Memory B cell (primary cell): ENCODE data around the gene APMAP.

Experiments
- ATAC-seq: fragments of 150-1000 bp; cut with Tn5 transposase; 2 replicates; pipeline ENCODE4 v1.10.0; 2021; ENCODE audit warnings: low read depth, mild to moderate bottlenecking, moderate library complexity
- DNase-seq, 2 donors: peaks; one replicate each; pipeline ENCODE4 v3.0.0; 2022; ENCODE audit warnings: low spot score in 2 of 2
- H3K27ac Mint-ChIP-seq: one replicate; pipeline ENCODE4 v1.8.0; 2022; ENCODE audit warnings: mild to moderate bottlenecking, moderate library complexity, mixed read lengths
- H3K27me3 Mint-ChIP-seq: one replicate; pipeline ENCODE4 v1.8.0; 2022; ENCODE audit warnings: mixed read lengths
- H3K36me3 Mint-ChIP-seq: one replicate; pipeline ENCODE4 v1.8.0; 2022; ENCODE audit warnings: mild to moderate bottlenecking, mixed read lengths
- H3K4me1 Mint-ChIP-seq: one replicate; pipeline ENCODE4 v1.8.0; 2022; ENCODE audit warnings: mixed read lengths
- H3K4me3 Mint-ChIP-seq: one replicate; pipeline ENCODE4 v1.8.0; 2022; ENCODE audit warnings: mild to moderate bottlenecking, moderate library complexity, mixed read lengths
- H3K9me3 Mint-ChIP-seq: one replicate; pipeline ENCODE4 v1.8.0; 2022; ENCODE audit warnings: mixed read lengths

Gene APMAP

GRCh38 chr20:24980291-24981053 is 12.1 kb downstream of the APMAP start:
- H3K4me3 Mint-ChIP-seq: no peak overlapping the region
- DNase-seq (no peak), ATAC-seq (no peak)
- H3K4me1 Mint-ChIP-seq: peaks cover 3% of the 10 kb centered on the region
- H3K27me3 Mint-ChIP-seq: no peaks in the 10 kb centered on the region
- H3K36me3 Mint-ChIP-seq: peaks cover 57% of the 10 kb centered on the region
- no peak overlapping the region for H3K27ac Mint-ChIP-seq
- peaks cover 11% of the 10 kb centered on the region for H3K9me3 Mint-ChIP-seq

GRCh38 chr20:24979036-24979960 is 13.3 kb downstream of the APMAP start:
- Mint-ChIP-seq H3K4me1 (peaks cover 3% of the 10 kb centered on the region), H3K27me3 (no peaks in the 10 kb centered on the region), H3K9me3 (peaks cover 11% of the 10 kb centered on the region), H3K4me3 (no peak overlapping the region), H3K27ac (no peak overlapping the region), H3K36me3 (peaks cover 63% of the 10 kb centered on the region)
- no peak for DNase-seq
- ATAC-seq: no peak

DNA sequence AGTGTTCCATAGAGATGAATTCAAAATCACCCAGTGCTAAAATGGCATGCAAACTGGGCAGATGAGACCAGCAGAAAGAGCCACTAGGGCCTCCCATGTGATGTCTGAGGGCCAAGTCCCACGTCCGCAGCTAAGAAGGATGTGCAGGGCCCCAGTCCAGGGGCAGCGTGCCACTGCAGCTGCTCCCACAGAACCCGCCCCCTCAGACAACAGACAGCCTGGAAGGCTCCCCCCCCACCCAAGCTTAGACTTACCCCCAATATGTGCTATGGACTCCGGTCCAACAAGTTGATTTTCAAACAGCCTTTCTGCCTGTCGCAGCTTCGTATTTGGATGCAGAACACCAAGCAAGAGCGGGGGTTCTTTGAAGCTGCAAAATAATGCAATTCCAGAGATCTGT is 14.0 kb downstream of the APMAP start:
- DNase-seq (no peak), ATAC-seq (no peak)
- Mint-ChIP-seq H3K4me3 (no peak overlapping the region), H3K9me3 (peaks cover 11% of the 10 kb centered on the region), H3K27me3 (no peaks in the 10 kb centered on the region), H3K36me3 (peaks cover 60% of the 10 kb centered on the region), H3K4me1 (peaks cover 3% of the 10 kb centered on the region), H3K27ac (no peak overlapping the region)

DNA sequence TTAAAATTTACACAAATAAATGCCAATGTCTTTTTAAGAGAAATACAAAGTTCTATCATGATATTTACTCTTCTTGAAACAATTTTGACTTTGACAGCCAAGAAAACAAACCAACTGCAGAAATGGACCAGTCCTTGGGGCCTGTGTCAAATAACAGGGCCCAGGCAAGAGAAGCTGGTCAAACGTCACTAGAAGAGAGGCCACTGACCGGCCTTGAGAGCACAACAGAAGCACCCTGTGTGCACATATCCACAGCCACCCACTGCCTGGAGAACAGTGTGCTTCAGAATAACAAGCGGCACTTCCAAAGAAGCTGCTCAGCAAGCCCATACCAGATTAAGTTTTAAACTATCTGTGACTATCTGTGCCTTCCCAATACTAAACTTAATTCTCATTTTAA is 14.8 kb downstream of the APMAP start:
- Mint-ChIP-seq H3K4me3 (no peak overlapping the region), H3K36me3 (peaks cover 60% of the 10 kb centered on the region), H3K27ac (no peak overlapping the region), H3K9me3 (peaks cover 11% of the 10 kb centered on the region), H3K4me1 (peaks cover 3% of the 10 kb centered on the region), H3K27me3 (no peaks in the 10 kb centered on the region)
- ATAC-seq (no peak), DNase-seq (no peak)

DNA sequence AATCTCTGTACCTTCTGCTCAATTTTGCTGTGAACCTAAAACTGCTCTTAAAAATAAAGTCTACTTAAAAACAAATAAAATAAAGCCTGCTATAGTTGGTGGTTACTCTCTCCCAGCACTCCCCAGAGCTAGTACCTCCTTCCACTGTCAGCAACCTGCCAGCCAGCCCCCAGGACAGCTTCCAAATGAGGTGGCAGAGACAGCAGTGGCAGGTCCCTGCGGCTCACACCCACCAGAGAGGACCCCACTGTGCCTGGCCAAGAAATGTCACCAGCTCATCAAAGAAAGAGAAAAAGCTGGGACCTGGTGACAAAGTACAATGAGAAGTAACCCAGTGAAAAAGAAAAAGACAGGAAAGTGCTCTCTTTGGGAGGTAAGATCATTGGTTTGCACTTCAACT is 15.2 kb downstream of the APMAP start:
- DNase-seq (no peak), ATAC-seq (no peak)
- H3K4me1 Mint-ChIP-seq: peaks cover 1% of the 10 kb centered on the region
- H3K36me3 Mint-ChIP-seq: peaks cover 58% of the 10 kb centered on the region
- no peak overlapping the region for H3K4me3 Mint-ChIP-seq
- no peaks in the 10 kb centered on the region for H3K27me3 Mint-ChIP-seq
- H3K9me3 Mint-ChIP-seq: peaks cover 11% of the 10 kb centered on the region
- no peak overlapping the region for H3K27ac Mint-ChIP-seq

- Mint-ChIP-seq H3K27ac (no peak overlapping the region), H3K27me3 (no peaks in the 10 kb centered on the region), H3K4me1 (no peaks in the 10 kb centered on the region), H3K4me3 (no peak overlapping the region), H3K9me3 (peaks cover 7% of the 10 kb centered on the region), H3K36me3 (peaks cover 58% of the 10 kb centered on the region)
- DNase-seq: no peak
- no peak for ATAC-seq
Measured at GRCh38 chr20:24972341-24972740, 20.2 kb downstream of the APMAP start.

GRCh38 chr20:24971376-24972101 is 21.0 kb downstream of the APMAP start:
- Mint-ChIP-seq H3K27ac (no peak overlapping the region), H3K4me1 (no peaks in the 10 kb centered on the region), H3K4me3 (no peak overlapping the region), H3K9me3 (peaks cover 5% of the 10 kb centered on the region), H3K27me3 (no peaks in the 10 kb centered on the region), H3K36me3 (peaks cover 51% of the 10 kb centered on the region)
- ATAC-seq (no peak), DNase-seq (no peak)

- no peak for ATAC-seq
Measured at GRCh38 chr20:24970754-24971153, 21.8 kb downstream of the APMAP start.

GRCh38 chr20:24970030-24970553 is 22.5 kb downstream of the APMAP start:
- H3K27ac Mint-ChIP-seq: peak overlapping the region; percentile 28
- ATAC-seq (no peak), DNase-seq (no peak)
- H3K9me3 Mint-ChIP-seq: no peaks in the 10 kb centered on the region
- H3K4me1 Mint-ChIP-seq: no peaks in the 10 kb centered on the region
- H3K4me3 Mint-ChIP-seq: no peak overlapping the region
- H3K36me3 Mint-ChIP-seq: peaks cover 47% of the 10 kb centered on the region
- H3K27me3 Mint-ChIP-seq: no peaks in the 10 kb centered on the region

More at GRCh38 chr20:24970754-24971153, 21.8 kb downstream of the APMAP start:
- no peaks in the 10 kb centered on the region for H3K4me1 Mint-ChIP-seq
- peaks cover 47% of the 10 kb centered on the region for H3K36me3 Mint-ChIP-seq
- DNase-seq: no peak
- no peaks in the 10 kb centered on the region for H3K9me3 Mint-ChIP-seq
- H3K27me3 Mint-ChIP-seq: no peaks in the 10 kb centered on the region
- H3K27ac Mint-ChIP-seq: no peak overlapping the region
- no peak overlapping the region for H3K4me3 Mint-ChIP-seq

DNA sequence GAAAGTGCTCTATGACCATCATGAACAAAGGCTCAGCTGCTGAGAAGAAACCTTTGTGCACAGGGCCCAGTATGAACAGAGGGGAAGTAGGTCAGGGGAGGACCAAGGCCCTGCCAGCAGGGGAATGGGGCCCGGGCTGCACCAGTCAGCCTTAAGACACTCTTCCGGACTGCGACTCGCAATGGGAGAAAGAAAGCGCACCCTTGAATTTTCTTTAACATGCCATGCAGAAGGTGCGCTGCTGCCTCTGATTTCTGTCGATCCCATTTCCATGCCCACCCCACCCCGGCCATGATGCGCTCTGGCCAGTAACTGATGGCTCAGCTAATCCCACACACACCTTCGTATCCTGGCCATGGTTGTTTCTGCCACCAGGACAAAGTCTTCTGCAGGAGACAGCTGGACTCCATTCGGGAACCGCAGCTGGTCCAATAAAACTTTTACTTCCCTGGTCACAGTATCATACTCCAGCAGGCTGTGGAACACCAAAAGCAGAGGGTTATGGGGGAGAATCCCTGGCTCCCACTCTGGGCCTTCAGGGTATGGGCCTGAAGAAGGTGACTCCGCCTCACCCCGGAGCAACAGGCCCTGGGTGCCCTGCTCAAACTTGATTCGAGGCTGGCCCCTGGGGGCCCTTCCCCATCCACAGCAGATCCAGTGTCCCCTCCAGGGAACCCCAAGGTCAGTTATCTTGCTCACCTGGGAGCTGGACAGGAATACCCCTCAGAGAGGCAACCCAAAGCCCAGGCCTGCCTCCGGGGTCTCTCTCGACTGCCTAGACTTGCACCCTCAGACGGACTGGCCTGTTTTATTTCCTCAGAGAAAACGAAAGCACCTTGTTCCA is 23.1 kb downstream of the APMAP start:
- Mint-ChIP-seq H3K9me3 (no peaks in the 10 kb centered on the region), H3K4me3 (no peak overlapping the region), H3K27ac (no peak overlapping the region), H3K27me3 (no peaks in the 10 kb centered on the region), H3K4me1 (no peaks in the 10 kb centered on the region), H3K36me3 (peaks cover 46% of the 10 kb centered on the region)
- ATAC-seq: no peak
- DNase-seq: no peak

GRCh38 chr20:24968278-24968800 is 24.2 kb downstream of the APMAP start:
- no peaks in the 10 kb centered on the region for H3K27me3 Mint-ChIP-seq
- H3K36me3 Mint-ChIP-seq: peaks cover 46% of the 10 kb centered on the region
- ATAC-seq (no peak), DNase-seq (no peak)
- no peak overlapping the region for H3K4me3 Mint-ChIP-seq
- H3K27ac Mint-ChIP-seq: no peak overlapping the region
- H3K4me1 Mint-ChIP-seq: no peaks in the 10 kb centered on the region
- H3K9me3 Mint-ChIP-seq: no peaks in the 10 kb centered on the region

DNA sequence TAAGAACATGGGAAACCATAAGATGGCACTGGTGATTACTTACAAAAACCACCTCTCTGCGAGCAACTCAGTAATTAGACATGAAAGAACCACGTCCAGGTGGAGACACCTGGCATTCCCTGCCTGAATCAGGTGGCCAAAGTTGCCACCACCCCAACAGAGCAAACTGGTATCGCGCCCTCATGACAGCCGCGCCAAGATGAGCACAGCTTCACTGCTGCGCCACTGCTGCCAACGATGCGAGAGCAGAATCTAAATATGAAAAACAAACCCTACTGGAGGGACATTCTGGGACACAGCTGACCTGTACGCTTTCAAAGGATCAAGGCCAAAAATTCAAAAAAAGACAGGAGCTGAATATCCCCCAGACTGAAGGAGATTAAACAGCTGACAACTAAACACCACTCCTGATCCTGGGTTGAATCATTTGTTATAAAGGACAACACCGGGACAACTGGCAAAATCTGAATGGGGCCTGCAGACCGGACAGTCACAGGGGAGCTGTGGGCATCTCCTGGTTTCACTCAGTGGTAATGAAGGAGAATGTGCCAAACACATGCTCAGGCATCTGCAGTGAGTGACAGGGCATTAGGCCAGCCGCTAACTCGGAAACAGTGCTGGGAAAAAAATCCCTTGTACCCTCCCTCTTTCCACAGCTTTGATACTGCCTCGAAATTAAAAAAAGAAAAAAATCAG is 26.1 kb downstream of the APMAP start:
- Mint-ChIP-seq H3K27me3 (no peaks in the 10 kb centered on the region), H3K4me1 (no peaks in the 10 kb centered on the region), H3K36me3 (peaks cover 53% of the 10 kb centered on the region), H3K4me3 (no peak overlapping the region), H3K9me3 (no peaks in the 10 kb centered on the region), H3K27ac (no peak overlapping the region)
- ATAC-seq (no peak), DNase-seq (no peak)
